ENCODE data around the gene GRID1.

GRID1 gene

DNA sequence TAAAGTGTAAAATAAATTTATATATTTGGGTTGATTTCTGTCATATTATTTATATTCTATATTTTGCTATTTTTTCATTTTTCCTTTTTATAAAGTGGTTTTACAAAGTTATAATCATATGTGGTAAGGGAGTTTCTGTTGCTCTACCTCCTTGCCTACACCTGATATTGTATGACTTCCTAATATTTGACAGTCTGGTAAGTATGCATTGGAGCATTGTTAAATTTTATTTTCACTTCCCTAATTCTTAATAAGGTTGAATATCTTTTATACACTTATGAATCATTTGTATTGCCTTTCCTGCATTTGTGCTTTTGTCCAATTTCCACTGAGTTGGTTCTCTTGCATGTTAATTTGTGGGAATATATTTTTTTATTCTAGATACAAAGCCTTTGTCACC, 492.4 kb downstream of the GRID1 start:
- no peak overlapping the region for H2AK5ac ChIP-seq (ENCODE audit: low read length)
- H3K23ac ChIP-seq (ENCODE audit: low read length), result no peak overlapping the region
- H3K4ac ChIP-seq (ENCODE audit: low read depth, low read length), result no peak overlapping the region
- DNase-seq, result no peak
- H3K9ac ChIP-seq (ENCODE audit: low read length), result no peak overlapping the region
- H3K4me3 ChIP-seq (ENCODE audit: low read length), result no peak overlapping the region
- no peak overlapping the region for H4K8ac ChIP-seq (ENCODE audit: low read depth, low read length)
- no peak overlapping the region for H3K56ac ChIP-seq (ENCODE audit: low read length)
- H3K18ac ChIP-seq (ENCODE audit: low read length), result no peak overlapping the region
- no peak overlapping the region for H4K5ac ChIP-seq (ENCODE audit: low read length)
- H3K4me2 ChIP-seq (ENCODE audit: low read length), result no peak overlapping the region
- no peaks in the 10 kb centered on the region for H3K36me3 ChIP-seq (ENCODE audit: control insufficient read depth, insufficient read depth, low read length)
- no peak overlapping the region for H2BK120ac ChIP-seq (ENCODE audit: low read depth, low read length)
- no peaks in the 10 kb centered on the region for H3K79me2 ChIP-seq (ENCODE audit: control insufficient read depth, insufficient read depth, low read length)
- H2BK15ac ChIP-seq (replicated peaks; ENCODE audit: low read depth), result no peak overlapping the region
- H2BK5ac ChIP-seq (ENCODE audit: low read length), result no peak overlapping the region
- H3K27ac ChIP-seq (ENCODE audit: low read depth, low read length), result no peak overlapping the region
- no peaks in the 10 kb centered on the region for H3K4me1 ChIP-seq (ENCODE audit: control insufficient read depth, low read depth, low read length)
- no peaks in the 10 kb centered on the region for H3K27me3 ChIP-seq (ENCODE audit: insufficient read depth, low read length, poor library complexity)
- no peaks in the 10 kb centered on the region for H3K79me1 ChIP-seq (ENCODE audit: low read length)

- Histone ChIP-seq H3K4me3 (ENCODE audit: low read length) (no peak overlapping the region), H3K23ac (ENCODE audit: low read length) (no peak overlapping the region), H3K56ac (ENCODE audit: low read length) (no peak overlapping the region), H3K36me3 (ENCODE audit: control insufficient read depth, insufficient read depth, low read length) (no peaks in the 10 kb centered on the region), H2BK15ac (replicated peaks; ENCODE audit: low read depth) (no peak overlapping the region), H3K4me1 (ENCODE audit: control insufficient read depth, low read depth, low read length) (no peaks in the 10 kb centered on the region), H2AK5ac (ENCODE audit: low read length) (no peak overlapping the region), H3K27me3 (ENCODE audit: insufficient read depth, low read length, poor library complexity) (no peaks in the 10 kb centered on the region), H2BK120ac (ENCODE audit: low read depth, low read length) (no peak overlapping the region), H3K79me2 (ENCODE audit: control insufficient read depth, insufficient read depth, low read length) (no peaks in the 10 kb centered on the region), H3K79me1 (ENCODE audit: low read length) (no peaks in the 10 kb centered on the region), H3K18ac (ENCODE audit: low read length) (no peak overlapping the region), H3K4me2 (ENCODE audit: low read length) (no peak overlapping the region), H3K27ac (ENCODE audit: low read depth, low read length) (no peak overlapping the region), H4K5ac (ENCODE audit: low read length) (no peak overlapping the region), H3K4ac (ENCODE audit: low read depth, low read length) (no peak overlapping the region), H3K9ac (ENCODE audit: low read length) (no peak overlapping the region), H4K8ac (ENCODE audit: low read depth, low read length) (no peak overlapping the region), H2BK5ac (ENCODE audit: low read length) (no peak overlapping the region)
- no peak for DNase-seq
- WGBS (ENCODE audit: extremely low coverage, insufficient coverage, low lambda C conversion rate), result no CpG with 5 or more reads among the region's 3 CpGs
Measured at GRCh38 chr10:85873063-85873462, 493.5 kb downstream of the GRID1 start.

DNA sequence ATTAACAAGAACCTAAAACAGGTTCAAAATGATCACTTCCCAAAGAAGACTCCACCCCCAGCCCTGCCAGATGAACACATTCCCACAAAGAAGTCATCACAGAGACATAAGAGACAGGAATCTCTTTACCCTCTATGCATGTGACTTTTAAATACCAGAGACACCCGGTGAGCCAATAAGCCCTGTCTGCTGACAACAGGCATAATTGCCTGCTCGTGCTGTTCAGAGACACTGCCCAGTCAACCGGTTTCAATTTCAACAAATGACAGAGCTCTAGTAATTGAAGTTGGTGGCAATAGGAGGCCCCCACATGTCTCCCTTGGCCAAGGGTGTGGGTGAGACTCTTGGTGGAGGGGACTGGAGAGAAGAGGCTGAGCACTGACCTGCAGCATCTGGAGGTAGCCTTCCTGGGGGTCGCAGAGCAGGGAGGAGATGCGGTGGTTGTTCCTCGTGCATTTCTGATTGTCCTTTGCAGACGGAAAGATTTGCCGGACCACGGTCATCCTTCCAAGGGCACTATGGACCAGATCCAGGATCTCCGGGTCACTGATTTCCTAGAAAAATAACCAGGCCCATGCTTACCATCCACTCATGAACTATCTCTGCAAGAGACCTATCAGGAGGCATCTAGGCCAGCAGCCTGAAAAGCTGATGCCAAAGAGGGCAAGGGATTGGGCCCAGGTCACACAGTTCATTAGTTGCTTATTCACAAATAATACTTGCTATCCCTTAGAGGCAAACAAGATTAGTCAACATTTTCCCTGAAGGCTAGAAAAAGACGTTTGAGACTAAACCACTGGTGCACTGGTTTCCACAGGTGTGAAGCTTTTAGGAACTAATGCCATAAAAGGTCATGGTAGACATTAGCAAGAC, 497.7 kb downstream of the GRID1 start:
- no peak overlapping the region for H2BK15ac ChIP-seq (replicated peaks; ENCODE audit: low read depth)
- no peaks in the 10 kb centered on the region for H3K27me3 ChIP-seq (ENCODE audit: insufficient read depth, low read length, poor library complexity)
- no peak overlapping the region for H3K9ac ChIP-seq (ENCODE audit: low read length)
- no peak overlapping the region for H3K4me3 ChIP-seq (ENCODE audit: low read length)
- no peak overlapping the region for H3K18ac ChIP-seq (ENCODE audit: low read length)
- no peak overlapping the region for H3K4ac ChIP-seq (ENCODE audit: low read depth, low read length)
- no peaks in the 10 kb centered on the region for H3K4me1 ChIP-seq (ENCODE audit: control insufficient read depth, low read depth, low read length)
- DNase-seq, result no peak
- H3K56ac ChIP-seq (ENCODE audit: low read length), result no peak overlapping the region
- WGBS (ENCODE audit: extremely low coverage, insufficient coverage, low lambda C conversion rate), result no CpG with 5 or more reads among the region's 11 CpGs
- H3K23ac ChIP-seq (ENCODE audit: low read length), result no peak overlapping the region
- no peaks in the 10 kb centered on the region for H3K79me2 ChIP-seq (ENCODE audit: control insufficient read depth, insufficient read depth, low read length)
- H2BK5ac ChIP-seq (ENCODE audit: low read length), result no peak overlapping the region
- no peak overlapping the region for H2AK5ac ChIP-seq (ENCODE audit: low read length)
- H3K36me3 ChIP-seq (ENCODE audit: control insufficient read depth, insufficient read depth, low read length), result no peaks in the 10 kb centered on the region
- no peak overlapping the region for H3K4me2 ChIP-seq (ENCODE audit: low read length)
- H4K8ac ChIP-seq (ENCODE audit: low read depth, low read length), result no peak overlapping the region
- no peaks in the 10 kb centered on the region for H3K79me1 ChIP-seq (ENCODE audit: low read length)
- H4K5ac ChIP-seq (ENCODE audit: low read length), result no peak overlapping the region
- H3K27ac ChIP-seq (ENCODE audit: low read depth, low read length), result no peak overlapping the region
- H2BK120ac ChIP-seq (ENCODE audit: low read depth, low read length), result no peak overlapping the region

DNA sequence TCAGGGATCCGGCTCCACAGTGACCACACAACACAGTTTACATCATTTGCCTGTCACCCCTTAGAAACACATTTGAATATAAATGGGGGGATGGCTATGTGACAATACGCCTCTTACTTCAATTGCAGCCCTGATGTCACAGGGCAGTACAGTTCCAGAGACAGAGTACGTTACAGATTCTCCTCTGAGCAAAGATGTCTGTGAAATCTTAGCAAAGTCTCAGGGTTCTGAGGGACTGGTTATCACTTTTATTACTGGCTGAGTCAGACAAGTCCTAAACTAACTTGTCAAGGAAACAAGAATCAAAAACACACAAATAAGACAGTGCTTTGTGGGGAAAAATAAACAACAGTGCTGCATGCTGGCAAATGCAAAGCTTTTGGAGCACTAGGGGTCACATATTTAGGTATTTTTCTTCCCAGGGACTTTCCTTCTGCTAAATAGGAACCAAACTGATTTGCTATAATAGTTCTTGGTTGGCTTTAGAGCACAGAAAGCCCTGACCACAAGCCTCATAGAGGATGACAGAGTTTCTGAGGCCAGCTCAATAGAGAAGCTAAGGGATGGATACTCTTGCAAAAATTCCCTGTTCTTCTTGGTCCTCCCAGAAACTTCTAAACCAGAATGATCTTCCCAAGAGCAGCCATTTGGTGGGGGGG, 501.6 kb downstream of the GRID1 start:
- no peak overlapping the region for H3K4ac ChIP-seq (ENCODE audit: low read depth, low read length)
- H3K27me3 ChIP-seq (ENCODE audit: insufficient read depth, low read length, poor library complexity), result no peaks in the 10 kb centered on the region
- no peak for DNase-seq
- no peaks in the 10 kb centered on the region for H3K4me1 ChIP-seq (ENCODE audit: control insufficient read depth, low read depth, low read length)
- H2AK5ac ChIP-seq (ENCODE audit: low read length), result no peak overlapping the region
- no peak overlapping the region for H3K9ac ChIP-seq (ENCODE audit: low read length)
- no peak overlapping the region for H3K18ac ChIP-seq (ENCODE audit: low read length)
- H2BK5ac ChIP-seq (ENCODE audit: low read length), result no peak overlapping the region
- no peak overlapping the region for H3K4me2 ChIP-seq (ENCODE audit: low read length)
- H3K36me3 ChIP-seq (ENCODE audit: control insufficient read depth, insufficient read depth, low read length), result no peaks in the 10 kb centered on the region
- H3K79me1 ChIP-seq (ENCODE audit: low read length), result no peaks in the 10 kb centered on the region
- no peak overlapping the region for H2BK120ac ChIP-seq (ENCODE audit: low read depth, low read length)
- H4K8ac ChIP-seq (ENCODE audit: low read depth, low read length), result no peak overlapping the region
- no peaks in the 10 kb centered on the region for H3K79me2 ChIP-seq (ENCODE audit: control insufficient read depth, insufficient read depth, low read length)
- no peak overlapping the region for H2BK15ac ChIP-seq (replicated peaks; ENCODE audit: low read depth)
- WGBS (ENCODE audit: extremely low coverage, insufficient coverage, low lambda C conversion rate), result no CpG with 5 or more reads among the region's 3 CpGs
- no peak overlapping the region for H3K27ac ChIP-seq (ENCODE audit: low read depth, low read length)
- no peak overlapping the region for H3K4me3 ChIP-seq (ENCODE audit: low read length)
- no peak overlapping the region for H3K23ac ChIP-seq (ENCODE audit: low read length)
- H4K5ac ChIP-seq (ENCODE audit: low read length), result no peak overlapping the region
- H3K56ac ChIP-seq (ENCODE audit: low read length), result no peak overlapping the region

GRCh38 chr10:85864173-85864549, 502.4 kb downstream of the GRID1 start:
- Histone ChIP-seq H3K79me1 (ENCODE audit: low read length) (no peaks in the 10 kb centered on the region), H3K27me3 (ENCODE audit: insufficient read depth, low read length, poor library complexity) (no peaks in the 10 kb centered on the region), H3K27ac (ENCODE audit: low read depth, low read length) (no peak overlapping the region), H4K5ac (ENCODE audit: low read length) (no peak overlapping the region), H2BK15ac (replicated peaks; ENCODE audit: low read depth) (no peak overlapping the region), H3K4me3 (ENCODE audit: low read length) (no peak overlapping the region), H3K9ac (ENCODE audit: low read length) (no peak overlapping the region), H3K4me1 (ENCODE audit: control insufficient read depth, low read depth, low read length) (no peaks in the 10 kb centered on the region), H3K79me2 (ENCODE audit: control insufficient read depth, insufficient read depth, low read length) (no peaks in the 10 kb centered on the region), H3K23ac (ENCODE audit: low read length) (no peak overlapping the region), H2BK120ac (ENCODE audit: low read depth, low read length) (no peak overlapping the region), H3K4ac (ENCODE audit: low read depth, low read length) (no peak overlapping the region), H3K56ac (ENCODE audit: low read length) (no peak overlapping the region), H4K8ac (ENCODE audit: low read depth, low read length) (no peak overlapping the region), H3K4me2 (ENCODE audit: low read length) (no peak overlapping the region), H3K36me3 (ENCODE audit: control insufficient read depth, insufficient read depth, low read length) (no peaks in the 10 kb centered on the region), H2AK5ac (ENCODE audit: low read length) (no peak overlapping the region), H2BK5ac (ENCODE audit: low read length) (no peak overlapping the region), H3K18ac (ENCODE audit: low read length) (no peak overlapping the region)
- DNase-seq, result no peak
- WGBS (ENCODE audit: extremely low coverage, insufficient coverage, low lambda C conversion rate), result no CpG with 5 or more reads among the region's 5 CpGs
